ENCODE data around the gene COPS7B. TPM values are rescaled to one million over a fixed set of nuclear protein-coding genes. Genes with fewer than 3 reads are reported as not detected.
"Not testable (repeated sequence)": the region's sequence is repeated elsewhere in the genome, so short reads cannot be mapped to it uniquely, and the experiment has no call there.

COPS7B gene
- 22.2 and 23.7 TPM in 2 replicates for total RNA-seq

- peak; percentile 74 for DNase-seq (ENCODE audit: low read depth)
- TF ChIP-seq CTCF (IDR thresholded peaks at IDR 0.05; ENCODE audit: insufficient read depth, low read depth, low read length) = peak; percentile 41
- H3K4me3 ChIP-seq (ENCODE audit: low read depth, low read length) = peak within 1 kb of the TSS; percentile 88
Measured at GRCh38 chr2:231786177-231786916, at the start of gene COPS7B. Gene COPS7B, plus strand, starts transcription at chr2:231786445. Its CDS starts 2,126 bp downstream, at chr2:231788571.

GRCh38 chr2:231737761-231738160 is 48.5 kb upstream of the COPS7B start:
- no peak for DNase-seq (ENCODE audit: low read depth)
- no peak for TF ChIP-seq CTCF (IDR thresholded peaks at IDR 0.05; ENCODE audit: insufficient read depth, low read depth, low read length)
- no peak overlapping the region for H3K4me3 ChIP-seq (ENCODE audit: low read depth, low read length)

GRCh38 chr2:231743376-231744116 is 42.7 kb upstream of the COPS7B start:
- TF ChIP-seq CTCF (IDR thresholded peaks at IDR 0.05; ENCODE audit: insufficient read depth, low read depth, low read length) = no peak
- DNase-seq (ENCODE audit: low read depth) = no peak
- H3K4me3 ChIP-seq (ENCODE audit: low read depth, low read length) = no peak overlapping the region

- DNase-seq (ENCODE audit: low read depth) = no peak
- H3K4me3 ChIP-seq (ENCODE audit: low read depth, low read length) = no peak overlapping the region
- TF ChIP-seq CTCF (IDR thresholded peaks at IDR 0.05; ENCODE audit: insufficient read depth, low read depth, low read length) = no peak
Measured at GRCh38 chr2:231745303-231746038, 40.8 kb upstream of the COPS7B start.

GRCh38 chr2:231748153-231748896 is 37.9 kb upstream of the COPS7B start:
- DNase-seq (ENCODE audit: low read depth); H3K4me3 ChIP-seq (ENCODE audit: low read depth, low read length): not testable (repeated sequence)

- H3K4me3 ChIP-seq (ENCODE audit: low read depth, low read length); DNase-seq (ENCODE audit: low read depth): not testable (repeated sequence)
Measured at GRCh38 chr2:231749016-231749415, 37.2 kb upstream of the COPS7B start.

GRCh38 chr2:231751042-231751815 is 35.0 kb upstream of the COPS7B start:
- TF ChIP-seq CTCF (IDR thresholded peaks at IDR 0.05; ENCODE audit: insufficient read depth, low read depth, low read length) = no peak
- no peak overlapping the region for H3K4me3 ChIP-seq (ENCODE audit: low read depth, low read length)
- DNase-seq (ENCODE audit: low read depth) = no peak
